ENCODE measurements around the gene GALNT18. TPM values are rescaled to one million over a fixed set of nuclear protein-coding genes. Genes with fewer than 3 reads are reported as not detected.

Gene GALNT18
- polyA plus RNA-seq, 1 donor (not counting 4 experiments of a cell fraction or from before 2014, with no cell fraction given): 27.2 TPM

GRCh38 chr11:11574373-11575287 is 47.2 kb downstream of the GALNT18 start:
- FAIRE-seq: no peak
- H3K9me1 ChIP-seq (ENCODE audit: control insufficient read depth, extremely low read depth, insufficient read depth, low read length): no peaks in the 10 kb centered on the region
- dilution Hi-C loops (cut with MboI; ENCODE audit: extremely low pct_ligation_motif_present, low sequenced_read_pairs): no loop called here

GRCh38 chr11:11572386-11572785 is 49.4 kb downstream of the GALNT18 start:
- DNase-seq (ENCODE audit: low read depth, low spot score) (no peak), FAIRE-seq (no peak)
- Histone ChIP-seq H3K9ac (ENCODE audit: control insufficient read depth, extremely low read depth, insufficient read depth, low read length) (no peak overlapping the region), H2AFZ (ENCODE audit: control insufficient read depth, low read length) (no peak overlapping the region), H3K9me1 (ENCODE audit: control insufficient read depth, extremely low read depth, insufficient read depth, low read length) (no peaks in the 10 kb centered on the region), H3K4me3 (ENCODE audit: control insufficient read depth in 2 of 3, extremely low read depth in 1 of 3, insufficient read depth in 2 of 3, low read depth in 1 of 3, low read length in 3 of 3) (no peak overlapping the region), H4K20me1 (ENCODE audit: control insufficient read depth, extremely low read depth, insufficient read depth, low read length) (no peaks in the 10 kb centered on the region), H3K79me2 (ENCODE audit: control insufficient read depth, insufficient read depth, low read length) (peaks cover 14% of the 10 kb centered on the region), H3K36me3 (ENCODE audit: control insufficient read depth in 2 of 2, extremely low read depth in 1 of 2, insufficient read depth in 2 of 2, low read length in 2 of 2) (peaks cover 0 to 1% of the 10 kb centered on the region in 2 experiments), H3K4me1 (ENCODE audit: control insufficient read depth, extremely low read depth, insufficient read depth, low read length) (peaks cover 47% of the 10 kb centered on the region), H3K27ac (ENCODE audit: control insufficient read depth, insufficient read depth, low read length) (no peak overlapping the region), H3K9me3 (ENCODE audit: control insufficient read depth, low read depth, low read length) (no peaks in the 10 kb centered on the region), H3K4me2 (ENCODE audit: control insufficient read depth, extremely low read depth, insufficient read depth, low read depth, low read length) (no peak overlapping the region), H3K27me3 (ENCODE audit: control insufficient read depth, extremely low read depth, insufficient read depth, low read length) (no peaks in the 10 kb centered on the region)
- TF ChIP-seq EZH2 (IDR thresholded peaks at IDR 0.05; ENCODE audit: low read length) (no peak), CTCF (optimal IDR thresholded peaks at IDR 0.05 in 1 of 3, IDR thresholded peaks at IDR 0.05 in 1 of 3, conservative IDR thresholded peaks at IDR 0.05 in 1 of 3; ENCODE audit: extremely low read depth in 1 of 3, insufficient read depth in 2 of 3, low read length in 3 of 3) (no peak)
- dilution Hi-C loops (cut with MboI; ENCODE audit: extremely low pct_ligation_motif_present, low sequenced_read_pairs): no loop called here

More at GRCh38 chr11:11574373-11575287, 47.2 kb downstream of the GALNT18 start:
- no peak overlapping the region for H3K4me2 ChIP-seq (ENCODE audit: control insufficient read depth, extremely low read depth, insufficient read depth, low read depth, low read length)
- H3K9ac ChIP-seq (ENCODE audit: control insufficient read depth, extremely low read depth, insufficient read depth, low read length): no peak overlapping the region
- no peaks in the 10 kb centered on the region for H3K27me3 ChIP-seq (ENCODE audit: control insufficient read depth, extremely low read depth, insufficient read depth, low read length)
- DNase-seq (ENCODE audit: low read depth, low spot score): no peak
- H3K27ac ChIP-seq (ENCODE audit: control insufficient read depth, insufficient read depth, low read length): no peak overlapping the region
- H3K4me1 ChIP-seq (ENCODE audit: control insufficient read depth, extremely low read depth, insufficient read depth, low read length): peaks cover 25% of the 10 kb centered on the region
- H3K4me3 ChIP-seq (ENCODE audit: control insufficient read depth in 2 of 3, extremely low read depth in 1 of 3, insufficient read depth in 2 of 3, low read depth in 1 of 3, low read length in 3 of 3): no peak overlapping the region
- H3K9me3 ChIP-seq (ENCODE audit: control insufficient read depth, low read depth, low read length): no peaks in the 10 kb centered on the region
- H2AFZ ChIP-seq (ENCODE audit: control insufficient read depth, low read length): no peak overlapping the region
- peaks cover 20% of the 10 kb centered on the region for H3K79me2 ChIP-seq (ENCODE audit: control insufficient read depth, insufficient read depth, low read length)
- no peak for TF ChIP-seq EZH2 (IDR thresholded peaks at IDR 0.05; ENCODE audit: low read length)
- no peak for TF ChIP-seq CTCF (optimal IDR thresholded peaks at IDR 0.05 in 1 of 3, IDR thresholded peaks at IDR 0.05 in 1 of 3, conservative IDR thresholded peaks at IDR 0.05 in 1 of 3; ENCODE audit: extremely low read depth in 1 of 3, insufficient read depth in 2 of 3, low read length in 3 of 3)
- no peaks in the 10 kb centered on the region for H4K20me1 ChIP-seq (ENCODE audit: control insufficient read depth, extremely low read depth, insufficient read depth, low read length)
- peaks cover 0 to 1% of the 10 kb centered on the region in 2 experiments for H3K36me3 ChIP-seq (ENCODE audit: control insufficient read depth in 2 of 2, extremely low read depth in 1 of 2, insufficient read depth in 2 of 2, low read length in 2 of 2)

All from keratinocyte (primary cell).